ENCODE results near the gene SMIM36.
"Not testable (repeated sequence)": the region's sequence is repeated elsewhere in the genome, so short reads cannot be mapped to it uniquely, and the experiment has no call there.

SMIM36 gene

DNA sequence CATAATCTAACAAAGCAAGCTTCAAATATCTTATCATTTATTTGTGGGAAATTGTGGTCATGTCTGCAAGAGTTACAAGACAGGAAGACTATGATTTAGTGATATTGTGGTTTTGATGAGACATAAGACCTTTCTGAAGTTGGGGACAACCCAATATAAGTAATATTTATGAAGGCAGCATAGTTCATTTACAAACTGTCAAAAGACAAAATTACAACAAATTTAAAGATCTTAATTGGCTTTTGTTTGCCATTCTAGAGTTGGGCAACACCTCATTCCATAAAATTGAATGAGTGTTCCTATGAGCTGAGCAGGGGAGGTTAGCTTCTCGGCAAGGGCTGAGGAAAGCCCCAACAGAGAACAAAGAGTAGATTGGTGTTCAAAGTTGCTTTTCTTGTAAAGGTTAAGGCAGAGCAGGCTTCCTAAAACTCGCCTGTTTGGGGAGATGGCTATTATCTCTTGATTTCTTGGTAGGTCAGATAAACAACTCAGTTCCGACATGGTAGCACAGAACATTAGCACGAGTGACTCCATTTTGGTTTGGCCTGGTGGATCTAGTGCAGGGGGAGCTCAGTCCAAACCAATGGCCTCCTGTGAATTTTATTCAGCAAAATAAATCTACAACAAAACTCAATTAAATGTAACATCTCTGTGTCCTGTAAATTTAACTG, 78.8 kb downstream of the SMIM36 start:
- H3K27ac ChIP-seq = peak overlapping the region; percentile 90

DNA sequence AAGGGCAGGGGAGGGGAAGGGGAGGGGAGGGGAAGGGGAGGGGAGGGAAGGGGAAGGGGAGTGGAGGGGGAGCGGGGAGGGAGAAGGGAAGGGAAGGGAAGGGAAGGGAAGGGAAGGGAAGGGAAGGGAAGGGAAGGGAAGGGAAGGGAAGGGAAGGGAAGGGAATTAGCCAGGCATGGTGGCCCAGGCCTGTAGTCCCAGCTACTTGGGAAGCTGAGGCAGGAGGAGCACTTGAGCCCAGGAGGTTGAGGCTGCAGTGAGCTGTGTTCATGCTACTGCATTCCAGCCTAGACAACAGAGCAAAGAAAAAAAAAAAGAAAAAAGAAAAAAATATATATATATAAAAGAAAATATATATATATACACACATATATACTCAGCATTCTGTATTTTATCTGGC, 79.3 kb downstream of the SMIM36 start:
- not testable (repeated sequence) for H3K27ac ChIP-seq

More for the DNA sequence above, 78.8 kb downstream of the SMIM36 start:
- TF ChIP-seq, protein P1, sequence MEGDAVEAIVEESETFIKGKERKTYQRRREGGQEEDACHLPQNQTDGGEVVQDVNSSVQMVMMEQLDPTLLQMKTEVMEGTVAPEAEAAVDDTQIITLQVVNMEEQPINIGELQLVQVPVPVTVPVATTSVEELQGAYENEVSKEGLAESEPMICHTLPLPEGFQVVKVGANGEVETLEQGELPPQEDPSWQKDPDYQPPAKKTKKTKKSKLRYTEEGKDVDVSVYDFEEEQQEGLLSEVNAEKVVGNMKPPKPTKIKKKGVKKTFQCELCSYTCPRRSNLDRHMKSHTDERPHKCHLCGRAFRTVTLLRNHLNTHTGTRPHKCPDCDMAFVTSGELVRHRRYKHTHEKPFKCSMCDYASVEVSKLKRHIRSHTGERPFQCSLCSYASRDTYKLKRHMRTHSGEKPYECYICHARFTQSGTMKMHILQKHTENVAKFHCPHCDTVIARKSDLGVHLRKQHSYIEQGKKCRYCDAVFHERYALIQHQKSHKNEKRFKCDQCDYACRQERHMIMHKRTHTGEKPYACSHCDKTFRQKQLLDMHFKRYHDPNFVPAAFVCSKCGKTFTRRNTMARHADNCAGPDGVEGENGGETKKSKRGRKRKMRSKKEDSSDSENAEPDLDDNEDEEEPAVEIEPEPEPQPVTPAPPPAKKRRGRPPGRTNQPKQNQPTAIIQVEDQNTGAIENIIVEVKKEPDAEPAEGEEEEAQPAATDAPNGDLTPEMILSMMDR (IDR thresholded peaks at IDR 0.05) = no peak
- TF ChIP-seq ZFX (IDR thresholded peaks at IDR 0.05; ENCODE audit: borderline replicate concordance) = no peak

DNA sequence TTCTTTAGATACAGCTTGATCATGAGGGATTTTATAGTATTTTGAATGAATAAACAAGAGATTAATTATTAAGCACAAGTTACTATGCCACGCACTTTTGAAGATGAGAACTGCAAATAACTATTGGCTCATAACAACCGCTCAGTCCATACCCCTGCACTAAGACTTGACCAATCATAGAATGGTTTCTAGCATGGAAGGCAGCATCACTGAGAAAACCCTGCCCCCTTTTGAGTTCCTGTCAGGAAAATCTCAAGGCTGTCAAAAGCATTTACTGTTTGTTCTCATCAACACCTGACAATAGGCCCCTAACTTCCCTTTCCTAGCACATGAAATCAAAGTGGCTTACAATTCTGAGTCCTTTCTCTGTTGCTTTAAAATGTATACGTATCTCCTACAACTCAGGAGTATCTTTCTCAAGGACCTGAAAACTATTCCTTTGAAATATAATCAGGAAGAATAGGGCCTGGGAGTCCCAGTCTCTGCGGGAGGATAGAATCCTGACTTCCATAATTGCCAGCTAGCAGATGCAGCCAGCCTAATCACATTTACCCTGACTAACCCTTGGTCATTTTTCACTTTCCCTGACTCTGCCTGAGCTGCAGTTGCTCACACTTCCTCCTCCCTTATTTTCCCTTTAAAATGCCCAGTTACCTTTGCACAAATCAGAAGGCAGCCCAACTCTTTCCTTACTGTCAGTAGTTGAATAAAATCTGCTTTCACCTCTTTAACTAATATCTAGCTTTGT, 80.5 kb downstream of the SMIM36 start:
- TF ChIP-seq, protein P1 (IDR thresholded peaks at IDR 0.05) = no peak
- TF ChIP-seq ZFX (IDR thresholded peaks at IDR 0.05; ENCODE audit: borderline replicate concordance) = no peak
- H3K27ac ChIP-seq = peak overlapping the region; percentile 85

DNA sequence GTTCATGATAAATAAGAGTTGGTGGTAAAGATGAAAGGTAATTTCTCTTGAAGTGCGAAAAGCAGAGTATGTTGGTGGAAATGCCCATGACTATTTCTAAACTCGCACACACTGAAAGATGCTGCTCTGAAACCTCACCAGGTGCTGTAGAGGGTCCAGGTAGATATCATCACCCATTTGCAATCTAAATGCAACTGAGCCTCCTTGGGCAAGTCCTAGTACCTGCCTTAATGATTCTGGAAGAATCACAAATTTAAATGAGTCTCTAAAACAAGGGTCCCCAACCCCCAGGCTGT, 83.7 kb downstream of the SMIM36 start:
- H3K27ac ChIP-seq = no peak overlapping the region
- TF ChIP-seq, protein P1 (IDR thresholded peaks at IDR 0.05) = no peak
- no peak for TF ChIP-seq ZFX (IDR thresholded peaks at IDR 0.05; ENCODE audit: borderline replicate concordance)

DNA sequence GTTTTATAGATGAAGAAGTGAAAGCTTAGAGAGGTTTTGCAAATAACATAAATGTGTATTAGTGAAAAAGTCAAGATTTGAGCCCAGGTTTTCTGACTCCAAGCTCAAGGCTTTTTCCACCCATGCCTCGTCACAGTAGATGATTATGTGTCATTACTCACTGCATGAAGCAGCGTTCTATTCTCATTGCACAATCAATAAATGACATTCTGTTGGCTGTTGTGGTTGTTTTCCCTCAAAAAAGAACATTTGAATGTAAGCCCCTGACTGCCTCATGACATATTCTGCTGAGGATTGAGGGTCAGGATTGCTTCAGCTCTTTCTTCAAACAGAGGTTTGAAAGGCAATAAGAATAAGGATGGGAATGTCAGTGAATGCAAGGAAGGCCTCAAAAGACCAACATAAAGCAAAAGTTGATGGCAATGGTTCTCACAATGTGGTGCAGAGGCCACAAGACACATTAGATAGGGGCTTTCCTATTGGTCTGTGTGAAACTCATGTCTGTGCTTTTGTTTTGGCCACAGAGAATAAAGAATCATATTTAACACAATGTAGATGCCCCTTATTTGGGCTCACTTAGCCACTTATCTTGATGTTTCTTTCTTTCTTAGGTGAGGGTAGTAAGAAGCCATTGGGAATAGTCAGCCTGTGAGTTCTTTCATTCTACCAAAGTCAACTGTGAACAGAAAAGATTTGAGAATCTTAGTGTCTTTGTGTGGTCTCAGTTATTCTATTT, 84.2 kb downstream of the SMIM36 start:
- no peak for TF ChIP-seq ZFX (IDR thresholded peaks at IDR 0.05; ENCODE audit: borderline replicate concordance)
- TF ChIP-seq, protein P1 (IDR thresholded peaks at IDR 0.05) = no peak
- H3K27ac ChIP-seq = no peak overlapping the region

DNA sequence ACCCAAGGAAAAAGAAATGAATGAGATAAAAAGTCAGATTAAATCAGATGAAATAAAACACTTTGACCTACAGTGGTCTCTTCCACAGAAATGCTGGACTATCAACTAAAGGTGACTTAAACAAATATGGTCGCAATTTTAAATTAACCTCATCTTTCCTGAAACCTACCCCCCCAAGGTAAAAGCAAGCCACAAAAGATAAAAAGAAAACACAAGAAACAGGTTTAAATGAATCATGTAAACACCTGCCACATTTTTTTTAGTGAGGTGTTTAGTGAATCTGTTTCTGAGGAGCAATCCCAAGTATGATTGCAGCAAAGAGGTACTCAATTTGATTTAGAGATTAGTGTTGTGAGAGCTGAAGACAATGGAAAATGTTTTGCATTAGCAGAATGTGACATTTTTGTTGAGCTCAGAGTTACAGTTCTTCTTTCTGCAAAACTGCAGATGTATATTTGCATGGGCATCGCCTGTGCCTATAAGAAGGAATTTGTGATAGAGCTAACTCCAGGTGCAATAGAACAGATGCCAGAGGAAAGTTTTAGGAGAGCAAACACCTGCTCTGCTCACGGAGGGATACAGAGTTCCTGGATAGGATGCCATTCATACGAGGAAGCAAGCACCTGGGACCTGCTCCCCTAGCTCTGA, 86.2 kb downstream of the SMIM36 start:
- TF ChIP-seq ZFX (IDR thresholded peaks at IDR 0.05; ENCODE audit: borderline replicate concordance) = no peak
- TF ChIP-seq, protein P1 (IDR thresholded peaks at IDR 0.05) = no peak
- H3K27ac ChIP-seq = no peak overlapping the region

DNA sequence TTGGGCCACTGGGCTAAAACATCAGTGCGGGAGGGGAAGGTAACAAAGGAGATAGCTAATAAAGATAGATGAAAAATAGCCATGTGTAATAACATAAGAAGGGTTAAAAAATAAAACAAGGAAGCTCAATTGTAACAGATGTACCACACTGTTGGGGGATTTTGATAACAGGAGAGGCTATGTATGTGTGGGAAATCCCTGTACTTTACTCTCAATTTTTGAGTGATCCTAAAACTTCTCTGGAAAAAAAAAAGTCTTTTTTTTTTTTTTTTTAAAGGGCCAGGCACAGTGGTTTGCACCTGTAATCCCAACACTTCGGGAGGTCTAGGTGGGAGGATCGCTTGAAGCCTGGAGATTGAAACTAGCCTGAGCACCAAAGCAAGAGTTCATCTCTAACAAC, 87.7 kb downstream of the SMIM36 start:
- peak overlapping the region; percentile 69 for H3K27ac ChIP-seq
- TF ChIP-seq, protein P1 (IDR thresholded peaks at IDR 0.05) = no peak
- TF ChIP-seq ZFX (IDR thresholded peaks at IDR 0.05; ENCODE audit: borderline replicate concordance) = no peak

DNA sequence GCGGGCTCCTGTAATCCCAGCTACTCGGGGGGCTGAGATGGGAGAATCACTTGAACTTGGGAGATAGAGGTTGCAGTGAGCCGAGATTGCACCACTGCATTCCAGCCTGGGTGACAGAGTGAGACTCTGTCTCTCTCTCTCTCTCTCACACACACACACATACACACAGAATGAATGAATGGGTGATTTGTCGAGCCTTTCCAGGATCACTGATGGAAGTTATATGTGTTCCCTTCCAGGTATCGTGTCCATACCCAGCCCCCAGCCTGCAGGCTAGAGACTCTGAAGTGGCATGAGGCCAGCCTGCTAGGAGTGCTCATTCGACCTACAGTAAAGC, 88.5 kb downstream of the SMIM36 start:
- H3K27ac ChIP-seq = peak overlapping the region; percentile 69

Measured in 22Rv1 (cell line).